ENCODE measurements around the gene SIRT5.

The SIRT5 gene

GRCh38 chr6:13643125-13643524 lies 68.7 kb downstream of the SIRT5 start:
- TF ChIP-seq, protein P1, sequence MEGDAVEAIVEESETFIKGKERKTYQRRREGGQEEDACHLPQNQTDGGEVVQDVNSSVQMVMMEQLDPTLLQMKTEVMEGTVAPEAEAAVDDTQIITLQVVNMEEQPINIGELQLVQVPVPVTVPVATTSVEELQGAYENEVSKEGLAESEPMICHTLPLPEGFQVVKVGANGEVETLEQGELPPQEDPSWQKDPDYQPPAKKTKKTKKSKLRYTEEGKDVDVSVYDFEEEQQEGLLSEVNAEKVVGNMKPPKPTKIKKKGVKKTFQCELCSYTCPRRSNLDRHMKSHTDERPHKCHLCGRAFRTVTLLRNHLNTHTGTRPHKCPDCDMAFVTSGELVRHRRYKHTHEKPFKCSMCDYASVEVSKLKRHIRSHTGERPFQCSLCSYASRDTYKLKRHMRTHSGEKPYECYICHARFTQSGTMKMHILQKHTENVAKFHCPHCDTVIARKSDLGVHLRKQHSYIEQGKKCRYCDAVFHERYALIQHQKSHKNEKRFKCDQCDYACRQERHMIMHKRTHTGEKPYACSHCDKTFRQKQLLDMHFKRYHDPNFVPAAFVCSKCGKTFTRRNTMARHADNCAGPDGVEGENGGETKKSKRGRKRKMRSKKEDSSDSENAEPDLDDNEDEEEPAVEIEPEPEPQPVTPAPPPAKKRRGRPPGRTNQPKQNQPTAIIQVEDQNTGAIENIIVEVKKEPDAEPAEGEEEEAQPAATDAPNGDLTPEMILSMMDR (IDR thresholded peaks at IDR 0.05; ENCODE audit: extremely low read depth, missing control alignments), result no peak
- no peak for DNase-seq (ENCODE audit: low spot score)

GRCh38 chr6:13648850-13649249 lies 74.4 kb downstream of the SIRT5 start:
- no peak for DNase-seq (ENCODE audit: low spot score)
- TF ChIP-seq, protein P1 (IDR thresholded peaks at IDR 0.05; ENCODE audit: extremely low read depth, missing control alignments), result no peak

GRCh38 chr6:13649393-13649792 lies 75.0 kb downstream of the SIRT5 start:
- DNase-seq (ENCODE audit: low spot score), result no peak
- TF ChIP-seq, protein P1 (IDR thresholded peaks at IDR 0.05; ENCODE audit: extremely low read depth, missing control alignments), result no peak

DNA sequence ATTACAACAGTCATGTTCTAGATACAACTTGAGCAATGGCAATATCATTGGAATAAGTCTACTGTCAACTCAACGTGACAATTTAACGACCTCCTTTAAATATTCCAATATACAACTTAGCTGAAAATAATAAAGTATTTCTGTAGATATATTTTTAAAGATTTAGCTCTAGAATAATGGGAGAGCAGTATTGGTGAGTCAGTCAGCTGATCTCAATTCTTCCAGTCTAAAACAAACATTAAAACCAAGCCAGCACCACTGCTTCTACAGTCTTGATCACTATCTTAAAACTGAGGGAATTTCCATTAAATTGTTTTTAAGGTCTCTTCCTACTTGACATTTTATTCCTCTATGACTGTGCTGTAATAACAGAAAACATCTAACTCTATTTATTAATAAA lies 78.9 kb downstream of the SIRT5 start:
- no peak for DNase-seq (ENCODE audit: low spot score)
- TF ChIP-seq, protein P1 (IDR thresholded peaks at IDR 0.05; ENCODE audit: extremely low read depth, missing control alignments), result no peak

DNA sequence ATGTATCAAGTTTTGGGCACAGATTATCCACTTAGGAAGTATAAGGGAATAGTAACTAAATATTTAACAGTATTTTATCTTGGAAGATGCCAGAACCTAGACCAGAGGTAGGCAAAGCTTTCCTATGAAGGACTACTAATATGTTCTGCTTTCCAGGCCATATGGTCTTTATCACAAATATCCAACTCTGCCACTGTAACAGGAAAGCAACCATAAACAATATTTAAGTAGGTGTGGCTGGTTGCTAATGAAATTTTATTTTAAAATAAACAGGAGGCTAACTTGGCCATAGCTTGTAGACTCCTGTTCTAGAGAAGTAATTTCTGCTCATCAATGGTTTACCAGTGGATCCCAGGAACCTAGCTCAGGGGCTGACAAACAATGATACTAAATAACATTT lies 80.1 kb downstream of the SIRT5 start:
- no peak for DNase-seq (ENCODE audit: low spot score)

DNA sequence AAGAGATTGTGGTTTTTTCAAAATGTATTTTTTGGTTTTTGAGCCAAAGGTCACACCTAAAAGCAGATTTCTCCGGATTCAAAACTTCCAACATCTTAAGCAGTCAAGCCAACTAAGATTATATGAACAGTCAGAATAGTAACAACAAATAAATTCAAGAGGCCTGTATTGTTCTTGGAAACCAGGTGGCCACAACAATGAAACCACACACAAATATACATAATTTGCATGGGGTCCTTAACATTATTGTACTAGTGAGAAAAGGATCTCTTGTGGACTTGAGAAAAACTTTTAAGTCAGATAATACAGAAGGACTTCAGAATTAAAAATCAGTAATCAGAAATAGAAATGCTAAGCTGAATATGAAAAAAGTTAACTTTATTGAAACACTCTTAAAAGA lies 81.3 kb downstream of the SIRT5 start:
- DNase-seq (ENCODE audit: low spot score), result no peak
- TF ChIP-seq, protein P1 (IDR thresholded peaks at IDR 0.05; ENCODE audit: extremely low read depth, missing control alignments), result no peak

More for the DNA sequence above, 80.1 kb downstream of the SIRT5 start:
- TF ChIP-seq, protein P1 (IDR thresholded peaks at IDR 0.05; ENCODE audit: extremely low read depth, missing control alignments), result no peak

DNA sequence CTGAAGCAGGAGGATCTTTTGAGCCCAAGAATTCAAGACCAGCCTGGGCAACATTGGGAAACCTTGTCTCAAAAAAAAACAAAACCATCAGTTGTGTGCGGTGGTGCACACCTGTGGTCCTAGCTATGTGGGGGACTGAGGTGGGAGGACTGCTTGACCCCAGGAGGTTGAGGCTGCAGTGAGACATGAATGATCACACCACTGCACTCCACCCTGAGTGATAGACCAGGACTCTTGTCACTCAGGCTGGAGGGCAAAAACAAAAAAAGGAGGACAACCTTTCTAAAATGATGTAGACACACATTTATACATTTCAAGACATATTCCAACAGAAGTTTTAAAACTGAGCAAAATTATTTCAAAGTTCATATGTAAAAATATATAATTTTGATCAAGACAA lies 85.9 kb downstream of the SIRT5 start:
- no peak for DNase-seq (ENCODE audit: low spot score)
- TF ChIP-seq, protein P1 (IDR thresholded peaks at IDR 0.05; ENCODE audit: extremely low read depth, missing control alignments), result no peak

All from GM20000 (cell line).